WTC11 (cell line): ENCODE results near the gene EFCAB5. TPM values are rescaled to one million over a fixed set of nuclear protein-coding genes. Genes with fewer than 3 reads are reported as not detected.

ENCODE experiments used
- ATAC-seq: fragments of 200-7000 bp; cut with Tn5 transposase; 2 replicates; pipeline ENCODE4 v1.10.0; 2021; ENCODE audit warnings: mild to moderate bottlenecking, moderate library complexity
- CTCF ChIA-PET: fragments of 300-600 bp; sonication (Branson Sonifier 250); formaldehyde crosslinking; loops from one replicate; lab custom pipeline; 2021; ENCODE audit warnings: antibody characterized with exemption; lab: Charles Lee
- POLR2A ChIA-PET: fragments of 350-600 bp; sonication (Branson Sonifier 250); formaldehyde crosslinking; loops from one replicate; lab custom pipeline; 2021; ENCODE audit warnings: antibody characterized with exemption; lab: Charles Lee
- DNase-seq: peaks from one replicate; pipeline ENCODE4 v3.0.0; 2021; ENCODE audit warnings: low spot score
- H3K27ac Mint-ChIP-seq: 2 replicates; pipeline ENCODE4 v1.8.0; 2021; ENCODE audit warnings: mixed read lengths
- H3K27me3 Mint-ChIP-seq: 2 replicates; pipeline ENCODE4 v1.8.0; 2021; ENCODE audit warnings: low read depth, mild to moderate bottlenecking, moderate library complexity, mixed read lengths
- H3K36me3 Mint-ChIP-seq: 2 replicates; pipeline ENCODE4 v1.8.0; 2021; ENCODE audit warnings: mixed read lengths
- H3K4me1 Mint-ChIP-seq: 2 replicates; pipeline ENCODE4 v1.8.0; 2022; ENCODE audit warnings: mixed read lengths
- H3K4me3 Mint-ChIP-seq: 2 replicates; pipeline ENCODE4 v1.8.0; 2021; ENCODE audit warnings: mild to moderate bottlenecking, moderate library complexity, mixed read lengths
- H3K9me3 Mint-ChIP-seq: 2 replicates; pipeline ENCODE4 v1.8.0; 2021; ENCODE audit warnings: mixed read lengths
- AFF4 ChIP-seq: sonication (generic); formaldehyde crosslinking; IDR thresholded peaks from 2 replicates; pipeline ENCODE4 v1.8.1; 2023; ENCODE audit warnings: mild to moderate bottlenecking, missing genetic modification reagents, borderline replicate concordance
- ATF3 ChIP-seq: sonication (generic); formaldehyde crosslinking; conservative IDR thresholded peaks from 2 replicates; pipeline ENCODE4 v1.8.1; 2022; ENCODE audit warnings: mild to moderate bottlenecking, missing genetic modification reagents
- CREB1 ChIP-seq: sonication (generic); formaldehyde crosslinking; IDR thresholded peaks from 2 replicates; pipeline ENCODE4 v1.8.0; 2023; ENCODE audit warnings: mild to moderate bottlenecking, missing genetic modification reagents
- E2F4 ChIP-seq: sonication (generic); formaldehyde crosslinking; IDR thresholded peaks from 2 replicates; pipeline ENCODE4 v1.8.1; 2022; ENCODE audit warnings: low read depth, mild to moderate bottlenecking, moderate library complexity, missing genetic modification reagents, borderline replicate concordance
- E2F5 ChIP-seq: sonication (generic); formaldehyde crosslinking; IDR thresholded peaks from 2 replicates; pipeline ENCODE4 v1.8.1; 2022; ENCODE audit warnings: mild to moderate bottlenecking, moderate library complexity, missing genetic modification reagents
- FOXJ3 ChIP-seq: sonication (generic); formaldehyde crosslinking; IDR thresholded peaks from 2 replicates; pipeline ENCODE4 v1.9.0; 2021; ENCODE audit warnings: missing genetic modification reagents, mild to moderate bottlenecking, borderline replicate concordance
- FOXK1 ChIP-seq: sonication (generic); formaldehyde crosslinking; IDR thresholded peaks from 2 replicates; pipeline ENCODE4 v1.8.0; 2022; ENCODE audit warnings: mild to moderate bottlenecking, moderate library complexity, missing genetic modification reagents
- IRF2 ChIP-seq: sonication (generic); formaldehyde crosslinking; IDR thresholded peaks from 2 replicates; pipeline ENCODE4 v1.8.0; 2022; ENCODE audit warnings: low read depth, missing genetic modification reagents, borderline replicate concordance
- JAZF1 ChIP-seq: fragments of 250-450 bp; sonication (Bioruptor Pico); IDR thresholded peaks from 2 replicates; pipeline ENCODE4 v1.9.0; 2021; ENCODE audit warnings: moderate library complexity, mild to moderate bottlenecking, inconsistent platforms
- MYBL2 ChIP-seq: sonication (generic); formaldehyde crosslinking; IDR thresholded peaks from 2 replicates; pipeline ENCODE4 v1.8.1; 2023; ENCODE audit warnings: mild to moderate bottlenecking, moderate library complexity, missing genetic modification reagents
- NR3C1 ChIP-seq: sonication (generic); formaldehyde crosslinking; conservative IDR thresholded peaks from 2 replicates; pipeline ENCODE4 v1.8.1; 2023; ENCODE audit warnings: low read depth, mild to moderate bottlenecking, missing genetic modification reagents
- PREB ChIP-seq: sonication (generic); formaldehyde crosslinking; IDR thresholded peaks from 2 replicates; pipeline ENCODE4 v1.8.1; 2022; ENCODE audit warnings: mild to moderate bottlenecking, missing genetic modification reagents, moderate library complexity, borderline replicate concordance
- RELA ChIP-seq: sonication (generic); formaldehyde crosslinking; IDR thresholded peaks from 2 replicates; pipeline ENCODE4 v1.8.1; 2022; ENCODE audit warnings: missing genetic modification reagents, mild to moderate bottlenecking, borderline replicate concordance
- RORB ChIP-seq: fragments of 250-450 bp; sonication (Bioruptor Pico); IDR thresholded peaks from 2 replicates; pipeline ENCODE4 v1.9.0; 2021; ENCODE audit warnings: mild to moderate bottlenecking
- SMAD4 ChIP-seq: sonication (generic); formaldehyde crosslinking; IDR thresholded peaks from 2 replicates; pipeline ENCODE4 v1.8.0; 2022; ENCODE audit warnings: mild to moderate bottlenecking, missing genetic modification reagents
- TEAD1 ChIP-seq: sonication (generic); formaldehyde crosslinking; IDR thresholded peaks from 2 replicates; pipeline ENCODE4 v1.8.0; 2022; ENCODE audit warnings: mild to moderate bottlenecking, missing genetic modification reagents
- TP53 ChIP-seq: sonication (generic); formaldehyde crosslinking; IDR thresholded peaks from 2 replicates; pipeline ENCODE4 v1.8.1; 2023; ENCODE audit warnings: mild to moderate bottlenecking, missing genetic modification reagents
- USF2 ChIP-seq: sonication (generic); formaldehyde crosslinking; IDR thresholded peaks from 2 replicates; pipeline ENCODE4 v1.8.1; 2023; ENCODE audit warnings: mild to moderate bottlenecking, missing genetic modification reagents, moderate library complexity
- ZNF232 ChIP-seq: sonication (generic); formaldehyde crosslinking; IDR thresholded peaks from 2 replicates; pipeline ENCODE4 v1.8.0; 2022; ENCODE audit warnings: mild to moderate bottlenecking, missing genetic modification reagents
- ZNF281 ChIP-seq: sonication (generic); formaldehyde crosslinking; IDR thresholded peaks from 2 replicates; pipeline ENCODE4 v1.8.0; 2023; ENCODE audit warnings: mild to moderate bottlenecking, missing genetic modification reagents
- ZNF396 ChIP-seq: fragments of 250-450 bp; sonication (Bioruptor Pico); IDR thresholded peaks from 2 replicates; pipeline ENCODE4 v1.8.0; 2021; ENCODE audit warnings: mild to moderate bottlenecking, moderate library complexity, borderline replicate concordance
- total RNA-seq: library from RNA; stranded (reverse); gene quantifications from 3 replicates; pipeline ENCODE4 v1.2.3, GENCODE V29; 2021

The EFCAB5 gene
- total RNA-seq, 1 experiment from 2014 or later, result 0.59 TPM

GRCh38 chr17:29972277-29972676, 30.8 kb downstream of the EFCAB5 start (continued):
- TF ChIP-seq ZNF281 (CRISPR knock-in tag) (no peak), FOXJ3 (no peak), RORB (CRISPR knock-in tag) (no peak), PREB (CRISPR knock-in tag) (no peak), NR3C1 (no peak), RELA (no peak), TP53 (CRISPR knock-in tag) (no peak)

GRCh38 chr17:29973005-29973404, 31.6 kb downstream of the EFCAB5 start:
- H3K27me3 Mint-ChIP-seq, result no peaks in the 10 kb centered on the region; the same call in 1 of the 2 replicates
- ATAC-seq, result no peak
- ChIA-PET POLR2A (no interaction called here), CTCF (interaction anchor here (0.7 to 1.0 kb wide), 2 partner anchors 123 to 356 kb away, joined by 3 read pairs; no protein-coding TSS in a partner anchor)
- no peaks in the 10 kb centered on the region for H3K36me3 Mint-ChIP-seq
- no peak overlapping the region for H3K27ac Mint-ChIP-seq
- no peaks in the 10 kb centered on the region for H3K9me3 Mint-ChIP-seq
- no peak overlapping the region for H3K4me3 Mint-ChIP-seq
- no peak for TF ChIP-seq ZNF232
- H3K4me1 Mint-ChIP-seq, result no peaks in the 10 kb centered on the region
- no peak for DNase-seq

- ATAC-seq, result no peak
- Mint-ChIP-seq H3K27ac (no peak overlapping the region), H3K4me3 (no peak overlapping the region), H3K27me3 (no peaks in the 10 kb centered on the region), H3K4me1 (no peaks in the 10 kb centered on the region), H3K36me3 (no peaks in the 10 kb centered on the region), H3K9me3 (peaks cover 3% of the 10 kb centered on the region)
- POLR2A ChIA-PET, result no interaction called here
- TF ChIP-seq IRF2 (no peak), FOXK1 (CRISPR knock-in tag) (no peak), E2F4 (CRISPR knock-in tag) (no peak), TP53 (CRISPR knock-in tag) (no peak), SMAD4 (CRISPR knock-in tag) (no peak), ATF3 (no peak), MYBL2 (CRISPR knock-in tag) (no peak), CREB1 (CRISPR knock-in tag) (no peak), AFF4 (no peak), TEAD1 (CRISPR knock-in tag) (no peak), E2F5 (CRISPR knock-in tag) (no peak), USF2 (CRISPR knock-in tag) (no peak), JAZF1 (CRISPR knock-in tag) (no peak), ZNF396 (no peak)
- DNase-seq, result no peak
- CTCF ChIA-PET, result no interaction called here
Observed at GRCh38 chr17:29977836-29978235, 36.4 kb downstream of the EFCAB5 start.
